GM13977 (cell line): Measurements from ENCODE around the gene AGFG2.

Experiments
- DNase-seq: peaks from one replicate; pipeline ENCODE4 v3.0.0; 2012; ENCODE audit warnings: low spot score
- CTCF ChIP-seq: IDR thresholded peaks from 2 replicates; pipeline ENCODE4 v1.5.1; 2012; ENCODE audit warnings: mild to moderate bottlenecking, control low read depth; ENCODE audit not compliant: insufficient read depth; ENCODE audit errors: extremely low read depth, missing control alignments
- in situ Hi-C: fragments of 300-500 bp; cut with MboI; formaldehyde crosslinking; loops from one replicate; pipeline ENCODE4 v1.12.0; 2022; ENCODE audit warnings: low sequenced_read_pairs, low pct_unique_long_range_greater_than_20kb, mixed read lengths, inconsistent platforms; ENCODE audit not compliant: unreplicated experiment

The AGFG2 gene

GRCh38 chr7:100565133-100565571, 26.1 kb downstream of the AGFG2 start:
- DNase-seq = no peak
- in situ Hi-C loops = no loop called here
- no peak for TF ChIP-seq CTCF

GRCh38 chr7:100566018-100566531, 27.1 kb downstream of the AGFG2 start:
- in situ Hi-C loops = no loop called here
- TF ChIP-seq CTCF = no peak
- no peak for DNase-seq

GRCh38 chr7:100567031-100567730, 28.2 kb downstream of the AGFG2 start:
- no peak for DNase-seq
- in situ Hi-C loops = no loop called here
- TF ChIP-seq CTCF = no peak

GRCh38 chr7:100567751-100568175, 28.8 kb downstream of the AGFG2 start:
- DNase-seq = no peak
- in situ Hi-C loops = no loop called here
- no peak for TF ChIP-seq CTCF

- no peak for TF ChIP-seq CTCF
- DNase-seq = no peak
- in situ Hi-C loops = no loop called here
Observed at GRCh38 chr7:100568176-100568895, 29.3 kb downstream of the AGFG2 start.

- peak; percentile 70 for DNase-seq
- peak; percentile 46 for TF ChIP-seq CTCF
- in situ Hi-C loops = no loop called here
Observed at GRCh38 chr7:100568896-100569844, 30.2 kb downstream of the AGFG2 start.
